Measurements from ENCODE around the gene RNF151. TPM values are rescaled to one million over a fixed set of nuclear protein-coding genes. Genes with fewer than 3 reads are reported as not detected.

Gene RNF151
- total RNA-seq, 2 donors from 2014 or later = 0.44 TPM; not detected in 1

DNA sequence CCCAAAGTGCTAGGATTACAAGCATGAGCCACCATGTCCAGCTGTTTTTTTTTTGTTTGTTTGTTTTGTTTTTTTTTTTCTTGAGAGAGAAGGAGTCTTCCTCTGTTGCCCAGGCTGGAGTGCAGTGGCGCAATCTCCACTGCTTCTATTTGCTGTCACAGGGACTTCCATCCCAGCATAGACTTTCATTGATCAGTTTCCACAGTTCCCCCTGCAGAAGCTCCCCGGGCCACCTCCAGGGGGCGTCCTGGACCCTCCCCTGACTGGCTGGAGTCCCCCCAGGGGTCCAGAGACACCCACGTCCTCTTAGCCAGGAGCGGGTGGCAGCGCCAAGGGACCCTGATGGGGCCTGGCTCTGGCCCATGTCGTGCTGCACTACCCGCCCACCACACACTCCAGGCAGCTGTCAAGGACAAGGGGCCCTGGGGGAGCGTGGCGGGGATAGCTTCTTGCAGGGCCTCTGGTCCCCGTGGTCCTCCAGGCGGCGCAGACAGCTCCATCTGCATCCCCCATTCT lies 49.8 kb downstream of the RNF151 start:
- Histone ChIP-seq H3K27me3 (ENCODE audit: control insufficient read depth, insufficient read depth, low read length, poor library complexity, severe bottlenecking) (peaks cover 39% of the 10 kb centered on the region), H3K36me3 (ENCODE audit: control insufficient read depth, insufficient read depth, low read length) (no peaks in the 10 kb centered on the region), H3K9me3 (ENCODE audit: control insufficient read depth, low read length) (no peaks in the 10 kb centered on the region), H3K4me3 (ENCODE audit: low read length) (no peak overlapping the region), H3K27ac (ENCODE audit: low read depth, low read length) (no peak overlapping the region), H3K9ac (ENCODE audit: extremely low read depth, low read length, poor library complexity, severe bottlenecking) (no peak overlapping the region), H3K4me1 (ENCODE audit: control insufficient read depth, insufficient read depth, low read length) (no peaks in the 10 kb centered on the region)
- no peak overlapping the region for H3K4me3 Mint-ChIP-seq
- H3K4me1 Mint-ChIP-seq = no peaks in the 10 kb centered on the region
- H3K27ac Mint-ChIP-seq = no peak overlapping the region
- no peaks in the 10 kb centered on the region for H3K36me3 Mint-ChIP-seq (ENCODE audit: low read depth)
- no peaks in the 10 kb centered on the region for H3K9me3 Mint-ChIP-seq
- 61 to 73% methylated on average over 7 to 13 of the region's 13 CpGs for WGBS, 2 experiments (ENCODE audit: insufficient coverage in 1 of 2, insufficient read length in 1 of 2)
- peaks cover 48% of the 10 kb centered on the region for H3K27me3 Mint-ChIP-seq (ENCODE audit: insufficient read depth)
- TF ChIP-seq, protein P1, sequence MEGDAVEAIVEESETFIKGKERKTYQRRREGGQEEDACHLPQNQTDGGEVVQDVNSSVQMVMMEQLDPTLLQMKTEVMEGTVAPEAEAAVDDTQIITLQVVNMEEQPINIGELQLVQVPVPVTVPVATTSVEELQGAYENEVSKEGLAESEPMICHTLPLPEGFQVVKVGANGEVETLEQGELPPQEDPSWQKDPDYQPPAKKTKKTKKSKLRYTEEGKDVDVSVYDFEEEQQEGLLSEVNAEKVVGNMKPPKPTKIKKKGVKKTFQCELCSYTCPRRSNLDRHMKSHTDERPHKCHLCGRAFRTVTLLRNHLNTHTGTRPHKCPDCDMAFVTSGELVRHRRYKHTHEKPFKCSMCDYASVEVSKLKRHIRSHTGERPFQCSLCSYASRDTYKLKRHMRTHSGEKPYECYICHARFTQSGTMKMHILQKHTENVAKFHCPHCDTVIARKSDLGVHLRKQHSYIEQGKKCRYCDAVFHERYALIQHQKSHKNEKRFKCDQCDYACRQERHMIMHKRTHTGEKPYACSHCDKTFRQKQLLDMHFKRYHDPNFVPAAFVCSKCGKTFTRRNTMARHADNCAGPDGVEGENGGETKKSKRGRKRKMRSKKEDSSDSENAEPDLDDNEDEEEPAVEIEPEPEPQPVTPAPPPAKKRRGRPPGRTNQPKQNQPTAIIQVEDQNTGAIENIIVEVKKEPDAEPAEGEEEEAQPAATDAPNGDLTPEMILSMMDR (conservative IDR thresholded peaks at IDR 0.05) = peak; percentile 74
- DNase-seq = no peak

Other genes starting within 250 kb of the RNF151 start
- gene NME3, start 195.3 kb upstream of the RNF151 start, total RNA-seq = 10 to 100 TPM; 70.3 to 73.6 TPM
- gene EME2, start 194.0 kb upstream of the RNF151 start, total RNA-seq = 10 to 100 TPM; 34.3 to 64.3 TPM
- 100 to 1,000 TPM; 137 to 164 TPM for gene MRPS34, start 193.7 kb upstream of the RNF151 start, total RNA-seq
- gene SPSB3, start 184.3 kb upstream of the RNF151 start, total RNA-seq = 10 to 100 TPM; 28.0 to 28.1 TPM
- 10 to 100 TPM; 61.1 to 61.5 TPM for gene NUBP2, start 183.9 kb upstream of the RNF151 start, total RNA-seq
- not detected for gene IGFALS, start 173.2 kb upstream of the RNF151 start, total RNA-seq
- 10 to 100 TPM; 47.8 to 52.9 TPM for gene HAGH, start 140.0 kb upstream of the RNF151 start, total RNA-seq
- gene FAHD1, start 139.7 kb upstream of the RNF151 start, total RNA-seq = 10 to 100 TPM; 16.6 to 16.9 TPM
- gene MEIOB, start 94.7 kb upstream of the RNF151 start, total RNA-seq = not detected
- gene HS3ST6, start 48.4 kb upstream of the RNF151 start, total RNA-seq = not detected
- gene MSRB1, start 23.7 kb upstream of the RNF151 start, total RNA-seq = 10 to 100 TPM; 20.6 to 23.5 TPM
- gene RPL3L, start 12.2 kb upstream of the RNF151 start, total RNA-seq = not detected
- gene NDUFB10, start 7.3 kb upstream of the RNF151 start, total RNA-seq = 100 to 1,000 TPM; 167 to 192 TPM
- gene RPS2, start 2.0 kb upstream of the RNF151 start, total RNA-seq = 1,000 to 10,000 TPM; 3,064 to 3,492 TPM
- 10 to 100 TPM; 43.4 to 49.7 TPM for gene TBL3, start 5.2 kb downstream of the RNF151 start, total RNA-seq
- under 1 TPM in 1 of 2 donors, not detected in 1; 0.42 TPM for gene NOXO1, start 14.6 kb downstream of the RNF151 start, total RNA-seq
- gene GFER, start 17.3 kb downstream of the RNF151 start, total RNA-seq = 10 to 100 TPM; 40.3 to 45.5 TPM
- 10 to 100 TPM in 1 of 2 donors, 1 to 10 TPM in 1; 7.0 to 11.2 TPM for gene SYNGR3, start 23.1 kb downstream of the RNF151 start, total RNA-seq
- gene ZNF598, start 43.0 kb downstream of the RNF151 start, total RNA-seq = 10 to 100 TPM; 45.6 to 49.5 TPM
- gene NPW, start 52.9 kb downstream of the RNF151 start, total RNA-seq = 1 to 10 TPM; 1.2 to 1.9 TPM
- gene NHERF2, start 60.0 kb downstream of the RNF151 start, total RNA-seq = 10 to 100 TPM; 20.1 to 25.5 TPM
- gene NTHL1, start 81.0 kb downstream of the RNF151 start, total RNA-seq = 10 to 100 TPM; 43.2 to 46.1 TPM
- 100 to 1,000 TPM; 166 to 192 TPM for gene TSC2, start 81.1 kb downstream of the RNF151 start, total RNA-seq
- gene PKD1, start 169.0 kb downstream of the RNF151 start, total RNA-seq = 100 to 1,000 TPM; 104 to 110 TPM
- 1 to 10 TPM; 3.2 to 4.9 TPM for gene RAB26, start 181.8 kb downstream of the RNF151 start, total RNA-seq
- 100 to 1,000 TPM; 108 to 110 TPM for gene TRAF7, start 188.9 kb downstream of the RNF151 start, total RNA-seq
- gene CASKIN1, start 229.7 kb downstream of the RNF151 start, total RNA-seq = 1 to 10 TPM; 8.2 to 9.7 TPM
- 10 to 100 TPM; 60.3 to 70.8 TPM for gene MLST8, start 238.6 kb downstream of the RNF151 start, total RNA-seq
- gene BRICD5, start 244.0 kb downstream of the RNF151 start, total RNA-seq = 10 to 100 TPM in 1 of 2 donors, 1 to 10 TPM in 1; 7.7 to 15.0 TPM
- 10 to 100 TPM; 31.0 to 32.0 TPM for gene PGP, start 248.0 kb downstream of the RNF151 start, total RNA-seq

Measured in endodermal cell (in vitro differentiated cells).